A172 (cell line): ENCODE data around the gene CCL14. TPM values are rescaled to one million over a fixed set of nuclear protein-coding genes. Genes with fewer than 3 reads are reported as not detected.
"Not testable (repeated sequence)": the region's sequence is repeated elsewhere in the genome, so short reads cannot be mapped to it uniquely, and the experiment has no call there.

Source experiments
- DNase-seq: peaks from one replicate; pipeline ENCODE4 v3.0.0-alpha.2; 2015; ENCODE audit warnings: low spot score
- total RNA-seq: library from RNA; depleted of rRNA; stranded (reverse); fragments of >200 nt; shearing (Covaris generic); gene quantifications from 2 replicates; pipeline ENCODE4 v1.2.3, GENCODE V29; 2014; rRNA removed

CCL14 gene
- total RNA-seq, 1 experiment from 2014 or later = not detected

DNA sequence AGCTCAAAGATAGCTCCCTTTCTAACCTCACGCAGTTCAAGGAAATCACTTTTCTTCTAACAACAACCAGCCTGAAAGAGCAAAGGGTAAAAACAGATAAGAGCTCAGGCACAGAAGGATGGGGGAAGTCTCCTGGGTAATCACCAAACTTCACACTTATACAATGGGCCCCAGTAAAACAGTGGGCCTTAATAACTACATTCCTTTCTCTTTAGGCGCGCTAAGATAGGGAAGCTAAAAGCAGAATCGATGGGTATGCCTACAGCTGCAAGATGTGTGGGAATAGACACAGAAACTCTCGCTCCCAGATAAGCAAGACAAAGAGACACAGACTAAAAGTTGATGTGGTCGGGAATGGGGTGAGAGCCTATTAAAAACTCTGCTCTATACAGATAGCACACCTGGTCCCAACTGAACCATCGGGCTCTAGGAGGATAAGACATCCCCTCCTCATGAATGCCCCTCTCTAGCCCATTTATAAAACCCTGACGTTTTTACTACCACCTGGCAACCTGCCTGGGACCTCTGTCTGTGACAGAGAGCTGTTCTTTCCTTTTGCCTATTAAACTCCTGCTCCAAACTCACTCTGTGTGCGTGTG, 43.8 kb downstream of the CCL14 start:
- DNase-seq = no peak

DNA sequence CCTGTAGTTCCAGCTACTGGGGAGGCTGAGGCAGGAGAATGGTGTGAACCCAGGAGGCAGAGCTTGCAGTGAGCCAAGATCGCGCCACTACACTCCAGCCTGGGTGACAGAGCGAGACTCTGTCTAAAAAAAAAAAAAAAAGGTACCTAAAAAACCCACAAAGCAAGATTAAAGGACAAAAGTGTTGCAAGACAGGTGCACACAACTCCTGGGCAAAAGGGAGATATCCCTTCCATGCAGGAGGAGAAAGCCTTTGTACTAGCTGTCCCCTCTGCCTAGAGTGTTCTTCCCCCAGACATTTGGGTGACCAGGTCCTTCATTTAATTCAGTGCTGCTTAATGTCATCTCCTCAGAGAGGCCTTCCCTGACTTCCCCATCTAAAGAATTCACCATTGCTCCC, 48.0 kb downstream of the CCL14 start:
- not testable (repeated sequence) for DNase-seq

DNA sequence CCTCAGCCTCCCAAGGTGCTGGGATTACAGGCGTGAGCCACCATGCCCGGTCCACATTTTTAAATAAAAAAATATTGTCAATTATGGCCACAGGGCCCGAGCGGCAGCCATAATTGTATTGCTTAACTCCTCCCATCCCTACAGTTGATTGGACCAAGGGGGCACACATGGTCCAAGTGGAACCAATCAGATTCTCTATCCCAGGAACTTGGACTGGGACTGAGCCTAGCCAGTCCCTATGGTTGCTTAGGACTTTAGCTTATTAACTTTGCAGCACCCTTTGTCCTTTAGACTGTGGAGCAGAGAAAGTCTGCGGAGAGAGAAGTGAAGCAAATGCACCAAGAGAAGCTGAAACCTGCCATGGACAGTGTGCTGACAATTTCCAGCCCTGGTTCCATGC, 50.5 kb downstream of the CCL14 start:
- no peak for DNase-seq

DNA sequence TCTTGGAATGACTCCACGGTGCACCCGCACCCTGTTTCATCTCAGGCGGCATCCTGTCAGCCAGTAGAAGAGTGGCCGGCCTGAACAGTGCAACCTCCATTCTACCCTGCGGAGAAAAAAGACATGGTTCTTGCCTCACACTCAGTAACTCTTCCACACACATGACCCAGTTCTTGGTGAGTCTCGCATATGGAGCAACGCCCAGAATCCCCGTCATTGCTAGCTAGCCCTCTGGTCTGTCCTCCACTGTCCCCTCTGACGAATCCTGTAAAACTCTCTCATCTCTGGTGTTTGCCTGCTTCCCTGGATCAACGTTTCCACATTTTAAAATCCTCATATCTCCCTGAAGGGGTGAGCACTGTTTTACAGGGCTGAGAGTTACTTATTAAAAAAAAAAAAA, 51.8 kb downstream of the CCL14 start:
- no peak for DNase-seq

Other genes starting within 250 kb of the CCL14 start
- gene GAS2L2, start 233.5 kb downstream of the CCL14 start, total RNA-seq = not detected in 2 replicates
- gene C17orf50, start 225.8 kb downstream of the CCL14 start, total RNA-seq = not detected in 2 replicates
- gene MMP28, start 191.1 kb downstream of the CCL14 start, total RNA-seq = 0.57 and 1.6 TPM in 2 replicates
- gene TAF15, start 177.2 kb downstream of the CCL14 start, total RNA-seq = 20.3 and 31.1 TPM in 2 replicates
- gene HEATR9, start 117.8 kb downstream of the CCL14 start, total RNA-seq = not detected in 2 replicates
- not detected in 2 replicates for gene CCL5, start 106.4 kb downstream of the CCL14 start, total RNA-seq
- gene RDM1, start 56.0 kb downstream of the CCL14 start, total RNA-seq = 7.1 and 8.1 TPM in 2 replicates
- not detected in 2 replicates for gene LYZL6, start 43.0 kb downstream of the CCL14 start, total RNA-seq
- not detected in 2 replicates for gene CCL16, start 5.2 kb downstream of the CCL14 start, total RNA-seq
- not detected in 2 replicates for gene CCL15, start 14.8 kb upstream of the CCL14 start, total RNA-seq
- gene CCL23, start 31.2 kb upstream of the CCL14 start, total RNA-seq = not detected in 2 replicates
- gene CCL18, start 77.5 kb upstream of the CCL14 start, total RNA-seq = not detected in 2 replicates
- gene CCL3, start 103.4 kb upstream of the CCL14 start, total RNA-seq = not detected in 2 replicates
- gene CCL4, start 117.1 kb upstream of the CCL14 start, total RNA-seq = not detected in 2 replicates
- 1.9 and 3.7 TPM in 2 replicates for gene TBC1D3B, start 189.9 kb upstream of the CCL14 start, total RNA-seq
- not detected in 2 replicates for gene CCL3L1, start 210.0 kb upstream of the CCL14 start, total RNA-seq
- gene CCL4L2, start 224.3 kb upstream of the CCL14 start, total RNA-seq = not detected in 2 replicates